ENCODE results near the gene ABCA13.

ABCA13 gene

GRCh38 chr7:48274662-48275061 lies 103.4 kb downstream of the ABCA13 start:
- no peak overlapping the region for H2BK15ac ChIP-seq (ENCODE audit: low read depth, poor library complexity, severe bottlenecking)
- H3K9ac ChIP-seq (ENCODE audit: low read length): no peak overlapping the region
- H2BK5ac ChIP-seq (ENCODE audit: low read depth, low read length, poor library complexity, severe bottlenecking): no peak overlapping the region
- H3K4me2 ChIP-seq (ENCODE audit: low read length, poor library complexity, severe bottlenecking): no peak overlapping the region
- H3K9me3 ChIP-seq (ENCODE audit: control insufficient read depth, low read length): no peaks in the 10 kb centered on the region
- no peak overlapping the region for H2BK120ac ChIP-seq (ENCODE audit: low read depth, low read length)
- H2BK12ac ChIP-seq (ENCODE audit: low read length in 2 of 2): no peak overlapping the region
- no peak overlapping the region for H2AFZ ChIP-seq (ENCODE audit: low read depth, low read length)
- H3K14ac ChIP-seq (ENCODE audit: low read length in 2 of 2): no peak overlapping the region
- no peak overlapping the region for H2AK5ac ChIP-seq (ENCODE audit: low read length, severe bottlenecking)
- H3K23ac ChIP-seq (ENCODE audit: low read length in 2 of 2): no peak overlapping the region
- no peaks in the 10 kb centered on the region for H3K4me1 ChIP-seq (ENCODE audit: control insufficient read depth, insufficient read depth, low read depth, low read length)
- no peaks in the 10 kb centered on the region for H3K27me3 ChIP-seq (ENCODE audit: control insufficient read depth in 1 of 2, insufficient read depth in 1 of 2, low read length in 2 of 2)
- H3K18ac ChIP-seq (ENCODE audit: low read depth in 1 of 2, low read length in 2 of 2): no peak overlapping the region
- peak; percentile 10 for DNase-seq
- H4K91ac ChIP-seq (ENCODE audit: low read length): no peak overlapping the region
- H3K4me3 ChIP-seq (ENCODE audit: insufficient read depth in 1 of 2, low read depth in 1 of 2, low read length in 2 of 2): no peak overlapping the region
- H3K79me1 ChIP-seq (replicated peaks; ENCODE audit: low read length, poor library complexity, severe bottlenecking): no peaks in the 10 kb centered on the region
- no peak overlapping the region for H3K4ac ChIP-seq (ENCODE audit: low read depth in 1 of 2, low read length in 2 of 2)
- no peak overlapping the region for H4K8ac ChIP-seq (ENCODE audit: low read length)
- no peak overlapping the region for H3K27ac ChIP-seq (ENCODE audit: low read length, poor library complexity, severe bottlenecking)
- WGBS: 50% methylated on average over 2 of the region's 3 CpGs
- no peaks in the 10 kb centered on the region for H3K36me3 ChIP-seq (ENCODE audit: control insufficient read depth in 1 of 2, insufficient read depth in 2 of 2, low read depth in 1 of 2, low read length in 2 of 2)

GRCh38 chr7:48279420-48279819 lies 108.2 kb downstream of the ABCA13 start:
- Histone ChIP-seq H4K8ac (ENCODE audit: low read length) (no peak overlapping the region), H3K14ac (ENCODE audit: low read length in 2 of 2) (no peak overlapping the region), H3K4me2 (ENCODE audit: low read length, poor library complexity, severe bottlenecking) (no peak overlapping the region), H2BK120ac (ENCODE audit: low read depth, low read length) (no peak overlapping the region), H3K36me3 (ENCODE audit: control insufficient read depth in 1 of 2, insufficient read depth in 2 of 2, low read depth in 1 of 2, low read length in 2 of 2) (no peaks in the 10 kb centered on the region), H4K91ac (ENCODE audit: low read length) (no peak overlapping the region), H3K27me3 (ENCODE audit: control insufficient read depth in 1 of 2, insufficient read depth in 1 of 2, low read length in 2 of 2) (no peaks in the 10 kb centered on the region), H3K23ac (ENCODE audit: low read length in 2 of 2) (no peak overlapping the region), H3K4me3 (ENCODE audit: insufficient read depth in 1 of 2, low read depth in 1 of 2, low read length in 2 of 2) (no peak overlapping the region), H3K9ac (ENCODE audit: low read length) (peak overlapping the region; percentile 1), H2AK5ac (ENCODE audit: low read length, severe bottlenecking) (no peak overlapping the region), H2BK5ac (ENCODE audit: low read depth, low read length, poor library complexity, severe bottlenecking) (no peak overlapping the region), H2BK12ac (ENCODE audit: low read length in 2 of 2) (no peak overlapping the region), H2BK15ac (ENCODE audit: low read depth, poor library complexity, severe bottlenecking) (no peak overlapping the region), H3K9me3 (ENCODE audit: control insufficient read depth, low read length) (no peaks in the 10 kb centered on the region), H3K18ac (ENCODE audit: low read depth in 1 of 2, low read length in 2 of 2) (no peak overlapping the region), H3K4me1 (ENCODE audit: control insufficient read depth, insufficient read depth, low read depth, low read length) (no peaks in the 10 kb centered on the region), H2AFZ (ENCODE audit: low read depth, low read length) (no peak overlapping the region), H3K27ac (ENCODE audit: low read length, poor library complexity, severe bottlenecking) (no peak overlapping the region), H3K4ac (ENCODE audit: low read depth in 1 of 2, low read length in 2 of 2) (no peak overlapping the region), H3K79me1 (replicated peaks; ENCODE audit: low read length, poor library complexity, severe bottlenecking) (no peaks in the 10 kb centered on the region)
- WGBS: no CpG with 5 or more reads among the region's 1 CpG
- no peak for DNase-seq

- DNase-seq: peak; percentile 1
- no peaks in the 10 kb centered on the region for H3K9me3 ChIP-seq (ENCODE audit: control insufficient read depth, low read length)
- no peak overlapping the region for H3K14ac ChIP-seq (ENCODE audit: low read length in 2 of 2)
- no peak overlapping the region for H2BK120ac ChIP-seq (ENCODE audit: low read depth, low read length)
- no peak overlapping the region for H2AFZ ChIP-seq (ENCODE audit: low read depth, low read length)
- no peak overlapping the region for H2BK15ac ChIP-seq (ENCODE audit: low read depth, poor library complexity, severe bottlenecking)
- no peak overlapping the region for H2BK12ac ChIP-seq (ENCODE audit: low read length in 2 of 2)
- no peak overlapping the region for H3K18ac ChIP-seq (ENCODE audit: low read depth in 1 of 2, low read length in 2 of 2)
- peak overlapping the region; percentile 28 for H3K9ac ChIP-seq (ENCODE audit: low read length)
- H3K4me3 ChIP-seq (ENCODE audit: insufficient read depth in 1 of 2, low read depth in 1 of 2, low read length in 2 of 2): no peak overlapping the region
- H3K4ac ChIP-seq (ENCODE audit: low read depth in 1 of 2, low read length in 2 of 2): no peak overlapping the region
- no peaks in the 10 kb centered on the region for H3K4me1 ChIP-seq (ENCODE audit: control insufficient read depth, insufficient read depth, low read depth, low read length)
- H3K27me3 ChIP-seq (ENCODE audit: control insufficient read depth in 1 of 2, insufficient read depth in 1 of 2, low read length in 2 of 2): no peaks in the 10 kb centered on the region
- no peaks in the 10 kb centered on the region for H3K79me1 ChIP-seq (replicated peaks; ENCODE audit: low read length, poor library complexity, severe bottlenecking)
- H3K36me3 ChIP-seq (ENCODE audit: control insufficient read depth in 1 of 2, insufficient read depth in 2 of 2, low read depth in 1 of 2, low read length in 2 of 2): no peaks in the 10 kb centered on the region
- no peak overlapping the region for H3K4me2 ChIP-seq (ENCODE audit: low read length, poor library complexity, severe bottlenecking)
- H3K23ac ChIP-seq (ENCODE audit: low read length in 2 of 2): no peak overlapping the region
- no peak overlapping the region for H4K8ac ChIP-seq (ENCODE audit: low read length)
- no peak overlapping the region for H2AK5ac ChIP-seq (ENCODE audit: low read length, severe bottlenecking)
- WGBS: 53% methylated on average over 2 of the region's 2 CpGs
- no peak overlapping the region for H3K27ac ChIP-seq (ENCODE audit: low read length, poor library complexity, severe bottlenecking)
- H4K91ac ChIP-seq (ENCODE audit: low read length): no peak overlapping the region
- no peak overlapping the region for H2BK5ac ChIP-seq (ENCODE audit: low read depth, low read length, poor library complexity, severe bottlenecking)
Measured at GRCh38 chr7:48280100-48280499, 108.8 kb downstream of the ABCA13 start.

GRCh38 chr7:48285373-48285772 lies 114.1 kb downstream of the ABCA13 start:
- Histone ChIP-seq H2AK5ac (ENCODE audit: low read length, severe bottlenecking) (no peak overlapping the region), H2BK5ac (ENCODE audit: low read depth, low read length, poor library complexity, severe bottlenecking) (no peak overlapping the region), H2AFZ (ENCODE audit: low read depth, low read length) (no peak overlapping the region), H3K36me3 (ENCODE audit: control insufficient read depth in 1 of 2, insufficient read depth in 2 of 2, low read depth in 1 of 2, low read length in 2 of 2) (no peaks in the 10 kb centered on the region), H4K8ac (ENCODE audit: low read length) (no peak overlapping the region), H3K9ac (ENCODE audit: low read length) (no peak overlapping the region), H3K79me1 (replicated peaks; ENCODE audit: low read length, poor library complexity, severe bottlenecking) (no peaks in the 10 kb centered on the region), H3K4me2 (ENCODE audit: low read length, poor library complexity, severe bottlenecking) (no peak overlapping the region), H3K18ac (ENCODE audit: low read depth in 1 of 2, low read length in 2 of 2) (no peak overlapping the region), H3K23ac (ENCODE audit: low read length in 2 of 2) (no peak overlapping the region), H3K9me3 (ENCODE audit: control insufficient read depth, low read length) (no peaks in the 10 kb centered on the region), H3K4me1 (ENCODE audit: control insufficient read depth, insufficient read depth, low read depth, low read length) (no peaks in the 10 kb centered on the region), H2BK15ac (ENCODE audit: low read depth, poor library complexity, severe bottlenecking) (no peak overlapping the region), H3K4ac (ENCODE audit: low read depth in 1 of 2, low read length in 2 of 2) (no peak overlapping the region), H3K27me3 (ENCODE audit: control insufficient read depth in 1 of 2, insufficient read depth in 1 of 2, low read length in 2 of 2) (no peaks in the 10 kb centered on the region), H2BK120ac (ENCODE audit: low read depth, low read length) (no peak overlapping the region), H3K27ac (ENCODE audit: low read length, poor library complexity, severe bottlenecking) (no peak overlapping the region), H4K91ac (ENCODE audit: low read length) (no peak overlapping the region), H2BK12ac (ENCODE audit: low read length in 2 of 2) (no peak overlapping the region), H3K4me3 (ENCODE audit: insufficient read depth in 1 of 2, low read depth in 1 of 2, low read length in 2 of 2) (no peak overlapping the region), H3K14ac (ENCODE audit: low read length in 2 of 2) (no peak overlapping the region)
- DNase-seq: peak; percentile 1
- WGBS: 16% methylated on average over 5 of the region's 6 CpGs
